ENCODE results near the gene SYNPO2.

DNA sequence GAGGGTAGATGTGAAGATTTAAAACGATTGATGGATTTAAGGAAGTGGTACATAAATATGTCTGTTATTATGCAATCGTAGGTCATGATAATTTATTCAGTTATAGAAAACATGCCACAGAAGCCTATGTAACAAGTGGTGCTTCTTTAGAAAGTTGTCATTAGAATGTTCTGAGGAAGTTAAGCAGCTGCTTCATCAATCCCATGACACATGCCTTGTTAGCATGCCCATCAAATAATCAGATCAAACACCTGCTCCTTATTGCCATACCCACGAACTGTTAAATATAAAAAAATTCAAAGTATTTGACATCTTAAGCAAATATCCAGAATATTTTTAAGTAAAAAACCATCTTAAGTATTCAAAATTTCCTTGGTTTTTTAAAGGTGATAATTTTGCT, 170.6 kb downstream of the SYNPO2 start:
- TF ChIP-seq GATA3 (IDR thresholded peaks at IDR 0.05; ENCODE audit: low read depth, low read length) (no peak), GATA2 (IDR thresholded peaks at IDR 0.05; ENCODE audit: low read depth, low read length) (no peak)

All from SH-SY5Y (cell line).